H1 (cell line): Measurements from ENCODE around the gene RAVER2. TPM values are rescaled to one million over a fixed set of nuclear protein-coding genes. Genes with fewer than 3 reads are reported as not detected.

Experiments
- JUN ChIP-seq: IDR thresholded peaks from 2 replicates; pipeline ENCODE4 v1.6.1; 2011; ENCODE audit warnings: low read depth, mild to moderate bottlenecking, improper control_type of control experiment, low read length
- polyA plus RNA-seq, 7 experiments: library from polyadenylated mRNA; depleted of rRNA in 3 of 7; stranded (reverse) in 5 of 7; unstranded in 2 of 7; fragments of >200 nt in 5 of 7; fragments of 200-250 nt in 2 of 7; gene quantifications; 1 replicate in 5 of 7; 2 replicates in 1 of 7; 4 replicates in 1 of 7; pipeline versions ENCODE4 v1.2.1 to v1.2.3, GENCODE V29; 2011 to 2013; ENCODE audit warnings: missing spikeins in 2 of 7, mixed read lengths in 2 of 7
- total RNA-seq: library from RNA; stranded (reverse); fragmentation: NEBNext Ultra II Directional; extraction: Animal tissue kit (Norgen Biotek cat#: 25700); gene quantifications from 2 replicates; pipeline ENCODE4 v1.2.1, GENCODE V29; 2021

Gene RAVER2
- total and polyA plus RNA-seq, 2 of the 8 experiments (the other 6 are each of a cell fraction or from before 2014, with no cell fraction given), result 10.5 to 19.5 TPM

- no peak for TF ChIP-seq JUN
Observed at GRCh38 chr1:64745181-64745985, 508 bp downstream of the RAVER2 start (continued).
